GM12801 (cell line): ENCODE data around the gene CD274.

Experiments used
- TF ChIP-seq, protein P1 (sequence below): IDR thresholded peaks from one replicate; pipeline ENCODE4 v1.5.1; 2011; ENCODE audit warnings: control low read depth; ENCODE audit not compliant: insufficient read length; ENCODE audit errors: extremely low read depth

The CD274 gene

DNA sequence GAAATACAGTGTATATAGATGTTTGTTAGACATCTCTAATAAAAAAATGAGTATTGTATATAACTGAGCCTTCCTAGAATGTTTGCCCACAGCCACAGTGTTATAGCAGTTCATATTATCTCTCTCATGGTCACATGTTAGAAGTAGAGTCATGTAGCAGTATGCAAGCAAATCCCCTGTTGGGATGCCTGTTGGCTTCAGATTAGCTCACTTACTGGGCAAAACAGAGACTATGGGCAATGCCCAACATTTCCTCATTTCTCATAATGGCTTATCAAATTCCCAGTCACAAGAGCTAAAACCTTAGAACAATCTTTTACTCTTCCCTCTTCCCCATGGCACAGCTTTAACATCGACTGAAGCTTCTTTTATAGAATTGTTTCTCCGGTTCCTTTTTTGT, 33.0 kb downstream of the CD274 start:
- TF ChIP-seq, protein P1, sequence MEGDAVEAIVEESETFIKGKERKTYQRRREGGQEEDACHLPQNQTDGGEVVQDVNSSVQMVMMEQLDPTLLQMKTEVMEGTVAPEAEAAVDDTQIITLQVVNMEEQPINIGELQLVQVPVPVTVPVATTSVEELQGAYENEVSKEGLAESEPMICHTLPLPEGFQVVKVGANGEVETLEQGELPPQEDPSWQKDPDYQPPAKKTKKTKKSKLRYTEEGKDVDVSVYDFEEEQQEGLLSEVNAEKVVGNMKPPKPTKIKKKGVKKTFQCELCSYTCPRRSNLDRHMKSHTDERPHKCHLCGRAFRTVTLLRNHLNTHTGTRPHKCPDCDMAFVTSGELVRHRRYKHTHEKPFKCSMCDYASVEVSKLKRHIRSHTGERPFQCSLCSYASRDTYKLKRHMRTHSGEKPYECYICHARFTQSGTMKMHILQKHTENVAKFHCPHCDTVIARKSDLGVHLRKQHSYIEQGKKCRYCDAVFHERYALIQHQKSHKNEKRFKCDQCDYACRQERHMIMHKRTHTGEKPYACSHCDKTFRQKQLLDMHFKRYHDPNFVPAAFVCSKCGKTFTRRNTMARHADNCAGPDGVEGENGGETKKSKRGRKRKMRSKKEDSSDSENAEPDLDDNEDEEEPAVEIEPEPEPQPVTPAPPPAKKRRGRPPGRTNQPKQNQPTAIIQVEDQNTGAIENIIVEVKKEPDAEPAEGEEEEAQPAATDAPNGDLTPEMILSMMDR, result no peak

DNA sequence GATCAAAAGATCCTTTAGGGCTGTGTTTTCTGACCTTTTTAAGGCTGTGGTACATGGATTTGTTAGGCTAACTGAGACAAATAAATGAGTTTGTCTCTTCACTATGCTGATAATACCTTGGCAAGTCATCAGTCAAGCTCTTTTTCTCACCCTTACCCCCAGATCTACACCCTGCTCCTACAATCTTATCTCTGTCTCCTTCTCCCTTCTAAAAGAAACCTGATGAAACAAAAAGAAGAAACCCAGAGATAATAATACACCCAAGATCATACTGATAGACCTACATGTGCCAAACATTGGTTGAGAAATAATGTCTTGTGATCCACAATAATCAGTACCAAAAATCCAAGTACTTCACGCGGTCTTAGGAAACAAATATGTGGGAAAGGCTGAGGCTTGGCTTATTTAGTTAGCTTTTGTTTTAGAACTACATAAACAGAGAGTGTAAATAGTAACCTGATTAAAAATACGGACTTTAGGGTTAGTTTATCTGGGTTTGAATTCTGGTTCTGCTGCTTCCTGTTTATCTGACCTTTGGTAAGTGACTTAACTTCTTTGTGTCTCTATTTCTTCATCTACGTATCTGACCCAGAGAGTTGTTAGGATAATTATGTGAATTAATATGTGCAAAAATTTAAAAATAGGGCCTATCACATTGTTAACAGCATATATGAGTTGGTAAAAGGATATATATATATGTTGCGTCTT, 35.2 kb downstream of the CD274 start:
- TF ChIP-seq, protein P1, result no peak

DNA sequence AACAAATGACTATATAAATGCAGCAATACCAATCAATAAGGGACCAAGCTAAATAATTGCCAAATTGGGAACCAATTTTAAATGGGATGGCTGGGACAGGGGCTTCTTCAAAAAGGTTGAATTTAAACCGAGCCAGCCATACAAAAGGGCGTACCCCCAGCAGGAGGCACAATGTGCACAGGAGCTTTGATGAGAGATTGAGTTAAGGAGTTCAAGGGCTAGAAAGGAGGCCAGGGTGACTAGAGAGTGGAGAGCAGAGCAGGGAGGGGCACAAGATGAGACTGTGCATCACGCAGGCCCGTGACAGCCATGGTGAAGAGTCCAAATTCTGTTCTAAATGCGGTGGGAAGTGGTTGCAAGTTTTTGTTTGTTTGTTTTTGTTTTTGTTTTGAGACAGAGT, 36.6 kb downstream of the CD274 start:
- TF ChIP-seq, protein P1, result no peak

DNA sequence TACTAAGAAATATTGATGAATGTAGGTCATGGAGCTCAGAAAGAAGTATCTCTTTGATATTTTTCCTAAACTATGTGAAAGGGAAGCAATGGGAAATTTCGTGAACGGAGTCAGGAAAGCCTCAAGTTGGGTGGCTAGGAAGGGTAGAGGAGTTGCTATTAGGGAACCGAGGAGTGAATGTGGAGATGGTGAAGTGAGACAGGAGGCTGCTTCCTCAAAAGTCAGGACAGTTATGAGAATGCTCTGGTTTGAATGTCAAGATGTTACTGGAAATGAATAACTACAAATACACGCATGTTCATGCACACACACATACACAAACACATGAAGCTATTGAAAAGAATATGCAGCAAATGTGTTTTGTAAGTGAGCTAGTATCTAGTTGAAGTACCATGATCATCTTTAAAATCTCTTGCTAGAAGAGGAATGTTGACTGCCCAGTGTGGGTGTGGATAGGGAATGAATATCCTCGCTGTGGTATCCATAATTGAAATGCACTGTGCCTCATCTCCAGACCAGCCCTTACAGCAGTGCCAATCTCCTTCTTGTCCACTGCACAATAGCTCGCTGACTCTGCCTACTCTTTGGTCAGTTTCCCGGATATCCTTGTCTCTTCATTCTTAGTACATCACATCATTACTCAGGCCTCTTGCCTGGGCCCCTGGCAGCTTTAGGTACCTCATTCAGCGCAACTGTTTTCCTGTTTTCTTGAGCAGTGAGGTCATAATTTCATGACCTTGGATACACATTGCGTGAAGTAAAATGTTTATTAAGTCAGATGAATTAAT, 38.1 kb downstream of the CD274 start:
- TF ChIP-seq, protein P1, result no peak

DNA sequence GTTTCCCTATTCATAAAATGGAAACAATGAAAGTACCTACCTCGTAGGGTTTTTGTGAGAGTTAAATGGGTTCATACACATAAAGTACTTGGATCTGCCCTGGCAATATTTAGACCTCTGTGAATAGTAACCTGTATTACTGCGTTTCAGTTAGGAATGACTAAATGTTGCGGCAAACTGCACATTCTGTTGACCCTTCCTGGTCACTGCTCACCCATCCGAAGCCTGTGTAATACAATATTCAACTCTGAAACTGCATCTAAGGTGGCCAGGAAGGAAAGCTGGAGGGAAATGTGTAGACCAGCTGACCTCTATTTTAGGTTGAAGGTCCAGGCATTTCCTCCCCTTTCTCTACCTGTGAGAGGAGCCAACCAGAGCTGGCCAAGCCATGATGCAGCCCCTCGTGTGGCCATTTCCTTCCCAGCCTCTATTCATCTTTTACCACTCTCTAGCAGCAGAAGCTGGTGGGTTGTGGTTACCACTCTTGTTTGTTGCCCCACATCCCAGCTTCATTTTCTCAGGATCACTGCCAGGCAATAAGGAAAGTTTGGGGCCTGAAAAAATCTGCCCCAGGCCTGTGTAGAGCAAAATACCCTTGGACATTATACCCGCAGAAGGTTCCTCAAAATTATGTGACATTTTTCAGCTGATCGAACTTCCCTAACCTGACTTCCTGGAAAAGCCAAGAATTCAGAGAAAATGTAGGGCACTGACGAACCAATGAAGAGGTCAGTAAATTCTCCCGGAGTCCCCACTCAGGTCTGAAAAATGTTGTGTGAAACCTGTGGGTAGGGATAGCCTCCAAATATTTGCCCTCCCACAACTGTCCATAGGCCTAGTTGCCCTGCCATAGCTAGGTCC, 39.5 kb downstream of the CD274 start:
- TF ChIP-seq, protein P1, result no peak

DNA sequence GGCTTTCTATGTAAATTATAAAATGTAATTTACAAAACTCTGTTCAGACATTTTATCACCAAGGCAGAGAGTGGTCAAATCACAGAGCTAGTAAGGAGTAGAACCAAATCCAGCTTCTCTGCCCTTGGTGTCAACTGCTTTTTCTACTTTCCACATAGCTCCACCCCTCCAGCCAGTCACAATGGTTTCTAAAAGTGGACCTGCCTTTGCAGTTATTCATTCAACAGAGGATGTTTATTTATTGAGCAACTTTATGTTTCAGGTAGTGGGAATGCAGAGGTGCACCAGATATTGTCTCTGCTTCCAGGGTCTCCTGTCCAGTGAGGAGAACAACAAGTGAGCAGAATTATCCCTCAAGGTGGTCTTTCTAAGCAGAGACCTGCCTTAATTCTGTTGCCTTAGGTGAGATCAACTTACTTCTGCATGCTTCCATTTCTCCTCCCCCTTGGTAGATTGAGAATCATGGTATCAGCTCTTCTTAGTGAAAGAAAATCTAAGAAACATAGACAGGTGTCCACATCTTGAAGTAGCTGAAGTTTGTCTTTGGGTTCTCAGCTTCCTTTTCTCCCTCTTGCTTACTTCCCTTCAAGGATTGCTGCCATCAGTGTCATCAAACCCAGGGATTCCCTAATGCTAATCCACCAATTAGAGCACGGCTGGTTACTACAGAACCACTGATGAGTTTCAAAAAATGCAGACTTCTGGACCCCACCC, 42.8 kb downstream of the CD274 start:
- TF ChIP-seq, protein P1, result no peak
